HG03442 (cell line): ENCODE results near the gene CLDN5.

Experiments
- ATAC-seq: cut with Tn5 transposase; IDR thresholded peaks from one replicate; pipeline ENCODE4 v1.9.1; 2021; ENCODE audit warnings: mild to moderate bottlenecking, moderate library complexity; ENCODE audit not compliant: unreplicated experiment

The CLDN5 gene

DNA sequence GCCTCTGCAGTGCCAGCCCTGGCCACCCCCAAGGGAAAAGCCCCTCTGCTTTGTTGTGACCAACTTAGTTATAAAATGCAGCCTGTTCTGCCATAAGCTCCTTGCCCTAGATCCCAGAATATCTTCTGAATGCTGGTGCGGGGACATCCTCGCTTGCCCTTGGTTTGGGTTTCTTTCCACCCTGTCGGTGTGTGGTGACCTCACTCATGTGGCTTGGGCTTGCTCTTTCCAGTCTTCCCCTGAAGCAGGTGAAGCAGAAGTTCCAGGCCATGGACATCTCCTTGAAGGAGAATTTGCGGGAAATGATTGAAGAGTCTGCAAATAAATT lies 16.7 kb downstream of the CLDN5 start:
- no peak for ATAC-seq

DNA sequence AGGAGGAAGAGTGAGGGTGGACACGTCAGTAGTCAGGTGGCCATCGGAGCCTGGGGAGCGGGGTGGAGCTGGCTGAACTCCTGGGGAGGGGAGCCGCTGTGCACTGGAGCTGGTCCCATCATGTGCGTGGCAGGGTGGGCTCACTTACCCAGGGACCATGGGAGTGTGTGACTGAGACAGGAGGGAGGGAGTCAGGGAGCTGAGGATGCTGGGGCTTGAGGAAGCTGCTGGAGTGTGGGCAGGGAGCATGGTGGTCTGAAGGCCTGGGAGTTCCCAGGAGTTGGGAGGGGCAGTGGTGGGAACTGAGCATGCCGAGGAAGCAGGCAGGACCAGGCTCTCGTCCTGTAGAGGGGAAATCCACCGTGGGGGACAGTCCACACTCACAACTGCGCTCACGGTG lies 18.0 kb downstream of the CLDN5 start:
- no peak for ATAC-seq

DNA sequence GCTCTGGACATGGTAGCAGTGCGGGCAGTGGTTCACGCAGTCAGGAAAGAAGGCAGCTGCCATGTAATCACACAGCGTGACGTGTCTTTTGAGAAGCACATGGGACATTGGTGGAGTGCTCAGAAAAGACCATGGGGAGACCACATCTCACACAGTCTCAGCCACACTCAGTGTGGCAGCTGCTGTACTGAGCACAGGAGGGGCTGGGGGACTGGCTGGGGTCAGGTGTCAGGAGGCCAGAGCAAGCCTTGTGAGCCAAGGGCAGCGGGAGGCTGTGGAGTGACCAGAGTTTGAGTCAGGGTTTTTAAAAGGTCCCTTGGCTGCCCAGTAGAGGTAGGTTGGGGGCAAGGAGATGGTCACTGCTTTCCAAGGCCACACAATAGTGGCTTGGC lies 18.5 kb downstream of the CLDN5 start:
- no peak for ATAC-seq

DNA sequence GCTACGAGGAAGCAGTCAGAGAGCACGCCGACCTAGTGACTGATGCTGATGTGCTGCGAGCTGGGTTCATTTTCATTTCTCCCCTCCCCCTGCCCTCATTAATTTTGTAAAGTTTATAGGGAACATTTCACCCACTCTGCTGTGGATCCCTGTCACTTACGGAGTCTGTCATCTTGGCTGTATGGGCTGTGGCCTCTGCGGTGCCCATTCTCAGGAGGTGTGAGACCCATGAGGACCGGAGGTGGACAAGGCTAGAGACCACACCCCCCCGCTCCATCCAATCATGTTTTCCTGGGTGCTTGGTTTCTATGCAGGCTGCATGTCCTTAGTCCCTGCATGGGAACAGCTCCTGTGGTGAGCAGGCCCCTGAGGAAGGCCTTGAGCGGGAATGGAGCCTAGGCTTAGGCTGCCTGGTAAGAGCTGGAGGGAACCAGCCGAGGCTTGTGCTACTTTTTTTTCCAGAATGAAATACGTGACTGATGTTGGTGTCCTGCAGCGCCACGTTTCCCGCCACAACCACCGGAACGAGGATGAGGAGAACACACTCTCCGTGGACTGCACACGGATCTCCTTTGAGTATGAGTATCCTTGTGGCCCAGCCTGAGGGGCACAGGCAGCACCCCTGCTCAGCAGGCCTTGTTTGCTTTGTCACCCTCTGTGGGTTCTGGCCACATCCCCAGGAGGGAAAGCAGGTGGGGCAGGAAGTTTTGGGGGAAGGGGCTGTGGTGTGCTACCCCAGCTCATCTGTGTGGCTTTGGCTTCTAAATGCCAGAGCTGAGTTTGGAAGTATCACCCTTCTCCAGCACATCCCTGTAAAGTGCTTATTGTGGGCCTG lies 19.1 kb downstream of the CLDN5 start:
- no peak for ATAC-seq

DNA sequence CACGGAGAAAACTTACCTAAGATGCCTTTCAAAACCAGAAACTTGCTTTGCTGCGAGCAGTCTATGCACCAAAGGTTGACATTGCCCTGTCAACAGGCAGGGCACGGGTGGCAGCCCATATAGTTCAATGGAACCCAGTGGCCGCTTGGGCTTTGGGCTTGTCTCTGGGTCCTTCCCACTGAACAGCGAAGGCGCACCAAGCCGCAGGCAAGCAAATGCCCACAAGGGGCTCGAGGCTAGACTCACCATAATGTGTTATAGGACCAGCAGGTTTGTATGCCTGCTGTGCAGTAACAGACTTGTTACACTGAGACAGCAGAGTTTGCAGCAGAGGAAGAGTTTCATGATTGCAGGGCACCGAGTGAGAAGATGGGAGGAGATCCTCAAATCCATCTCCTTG lies 20.3 kb downstream of the CLDN5 start:
- no peak for ATAC-seq

DNA sequence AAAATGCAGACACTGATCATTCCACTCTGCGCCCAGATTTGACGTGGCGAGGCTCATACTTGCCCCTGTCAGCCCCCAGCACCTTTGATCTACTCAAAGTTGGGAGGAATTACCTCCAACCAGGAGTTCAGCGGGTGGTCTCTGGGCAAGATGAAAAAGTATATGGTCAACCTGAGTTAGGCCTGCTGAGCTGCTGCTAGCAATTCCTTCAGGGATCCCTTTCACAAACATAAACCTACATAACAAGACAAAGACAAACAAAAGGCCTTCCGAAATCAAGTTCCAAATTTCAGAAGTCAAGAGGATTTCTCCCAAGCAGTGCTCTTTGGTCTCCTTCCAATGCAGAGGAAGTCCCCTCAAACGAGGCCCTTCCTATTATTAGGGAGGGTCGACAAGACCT lies 20.8 kb downstream of the CLDN5 start:
- ATAC-seq, result no peak

DNA sequence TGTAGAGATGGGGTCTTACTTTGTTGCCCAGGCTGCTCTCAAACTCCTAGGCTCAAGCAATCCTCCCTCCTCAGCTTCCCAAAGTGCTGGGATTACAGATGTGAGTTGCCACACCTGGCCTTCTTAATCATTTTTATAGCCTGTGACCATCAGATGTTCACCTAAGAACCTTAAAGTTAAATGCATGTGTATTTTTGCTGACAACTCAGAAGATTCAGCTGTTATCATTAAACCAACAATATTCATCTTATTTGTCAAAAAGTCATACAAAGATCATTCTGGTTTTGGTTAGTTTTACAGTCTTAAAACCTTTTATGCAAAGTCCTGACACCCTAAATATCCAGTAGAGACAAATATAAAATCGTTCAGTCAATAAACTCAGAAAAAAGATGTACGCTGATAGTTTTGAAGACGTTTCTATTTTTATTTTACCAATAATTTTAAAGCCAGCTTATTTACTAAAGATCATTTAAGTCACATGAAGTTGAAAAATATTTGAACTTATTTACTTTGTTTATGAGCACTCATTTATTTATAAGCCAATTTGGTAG lies 22.2 kb downstream of the CLDN5 start:
- ATAC-seq, result no peak

DNA sequence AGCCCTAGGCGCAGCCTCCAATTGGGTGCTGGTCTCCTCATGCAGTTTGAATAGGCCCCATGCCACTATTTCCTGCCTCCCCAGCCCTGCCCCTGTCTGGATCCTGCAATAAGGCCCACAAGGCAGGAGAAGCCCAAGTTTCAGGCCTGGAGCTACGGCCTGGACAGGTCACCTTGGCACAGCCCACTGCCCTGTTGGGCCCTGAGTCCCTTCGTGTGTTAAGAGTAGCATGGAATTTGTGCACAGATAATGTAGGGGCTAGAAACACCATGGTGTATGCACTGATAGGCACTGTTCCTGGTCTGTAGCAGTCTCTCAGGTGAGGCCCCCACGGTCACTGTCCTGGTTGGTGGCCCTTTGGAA lies 24.3 kb downstream of the CLDN5 start:
- no peak for ATAC-seq

DNA sequence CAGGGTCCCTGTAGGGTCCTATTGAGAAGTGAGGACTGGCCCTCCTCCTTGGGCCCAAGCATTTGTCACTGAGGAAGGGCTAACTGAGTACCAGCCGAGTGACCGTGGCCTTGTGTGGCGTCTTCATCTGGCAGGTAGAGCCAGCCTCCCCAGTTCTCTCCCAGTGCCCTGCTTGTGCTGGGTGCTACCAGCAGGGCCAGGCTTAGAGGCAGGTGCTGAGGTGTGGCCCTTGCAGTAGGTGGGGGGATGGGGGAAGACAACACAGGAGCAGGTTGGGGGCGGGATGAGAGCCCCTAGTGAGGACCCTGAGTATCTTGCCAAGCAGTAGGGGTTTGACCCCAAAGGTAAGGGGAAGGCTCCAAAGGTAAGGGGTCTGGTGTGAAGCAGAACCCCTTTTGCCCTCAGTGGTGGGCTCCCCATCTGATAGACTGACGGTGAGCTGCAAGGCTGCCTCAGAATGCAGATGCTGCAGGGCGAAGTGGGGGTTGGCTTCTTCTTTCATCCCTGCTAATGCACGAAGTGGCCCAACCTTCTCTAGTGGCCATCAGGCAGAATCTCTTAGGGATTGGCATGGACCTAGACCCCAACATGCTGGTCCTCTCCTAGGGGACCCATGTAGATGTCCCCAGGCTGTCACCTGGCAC lies 24.9 kb downstream of the CLDN5 start:
- ATAC-seq, result no peak

DNA sequence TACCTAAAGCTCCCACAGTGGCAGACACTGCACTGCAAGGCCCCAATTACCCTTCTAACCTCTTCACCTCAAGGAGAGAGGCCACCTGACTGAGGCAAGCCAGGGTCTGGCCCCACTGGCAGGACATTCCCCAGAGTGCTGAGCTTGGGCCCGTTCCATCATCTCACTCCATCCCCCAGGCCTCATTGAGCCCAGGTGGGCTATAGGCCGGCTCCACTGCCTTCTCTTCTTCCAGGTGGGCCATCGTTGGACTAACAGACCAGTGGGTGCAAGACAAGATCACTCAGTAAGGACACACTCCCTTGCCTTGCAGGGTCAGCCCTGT lies 25.4 kb downstream of the CLDN5 start:
- no peak for ATAC-seq

DNA sequence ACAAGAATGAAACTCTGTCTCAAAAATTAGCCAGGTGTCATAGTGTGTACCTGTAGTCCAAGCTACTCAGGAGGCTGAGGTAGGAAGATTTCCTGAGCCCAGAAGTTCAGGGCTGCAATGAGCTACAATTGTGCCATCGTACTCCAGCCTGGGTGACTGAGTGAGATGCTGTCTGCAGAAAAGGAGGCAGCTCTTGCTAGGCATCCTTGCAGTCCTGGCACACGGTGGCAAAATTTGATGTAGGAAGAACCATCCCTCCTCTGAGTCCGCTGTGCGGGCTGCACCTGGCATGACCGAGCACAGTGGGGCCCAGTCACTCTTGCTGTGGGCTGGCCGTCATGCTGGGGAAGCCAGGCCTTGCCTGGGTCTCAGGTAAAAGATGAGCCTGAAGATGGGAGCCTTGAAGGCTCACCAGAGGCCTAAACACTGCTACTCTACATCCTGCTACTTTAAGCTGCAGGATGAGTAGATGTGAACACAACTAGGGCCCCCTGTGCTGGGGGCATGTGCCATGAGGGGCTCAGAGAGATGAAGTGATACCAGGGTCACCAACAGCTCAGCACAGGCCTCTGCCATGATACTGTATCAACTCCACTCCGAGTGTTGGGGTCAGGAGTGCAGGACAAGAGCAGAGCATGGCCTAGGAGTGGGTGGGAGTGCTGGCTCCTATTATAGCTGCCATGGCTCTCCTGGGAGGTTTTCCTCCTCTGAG lies 25.9 kb downstream of the CLDN5 start:
- no peak for ATAC-seq

DNA sequence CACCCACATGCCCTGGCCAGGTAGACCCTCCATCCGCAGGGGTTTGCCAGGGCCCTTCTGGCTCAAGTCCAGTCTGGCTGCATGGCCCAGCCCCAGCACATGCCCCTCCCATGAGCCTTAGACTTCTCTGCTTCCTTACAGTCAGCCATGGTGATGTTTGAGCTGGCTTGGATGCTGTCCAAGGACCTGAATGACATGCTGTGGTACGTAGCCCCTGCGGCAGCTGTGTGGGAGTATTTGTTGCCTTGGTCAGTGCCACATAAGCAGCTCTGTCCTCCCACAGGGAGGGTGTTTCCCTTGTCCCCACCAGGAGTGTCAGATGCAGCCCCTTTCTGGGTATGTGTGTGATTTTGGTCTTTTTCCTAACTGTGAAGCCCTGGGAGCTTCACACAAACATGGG lies 27.0 kb downstream of the CLDN5 start:
- ATAC-seq, result no peak

DNA sequence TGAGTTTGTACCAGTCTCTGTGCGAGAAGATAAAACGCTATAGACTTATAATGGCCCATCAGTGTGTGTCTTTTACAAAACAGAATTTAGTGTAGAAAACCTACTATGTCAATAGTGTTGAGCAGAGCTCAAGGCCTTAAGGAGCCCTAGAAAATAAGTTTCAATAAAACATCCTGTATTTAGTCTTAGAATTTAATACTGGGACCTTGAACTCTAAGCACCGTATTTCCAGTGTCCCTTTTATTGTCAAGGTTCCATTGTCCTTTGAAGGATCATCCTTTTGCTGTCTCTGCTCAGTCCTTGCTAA lies 27.9 kb downstream of the CLDN5 start:
- ATAC-seq, result no peak

DNA sequence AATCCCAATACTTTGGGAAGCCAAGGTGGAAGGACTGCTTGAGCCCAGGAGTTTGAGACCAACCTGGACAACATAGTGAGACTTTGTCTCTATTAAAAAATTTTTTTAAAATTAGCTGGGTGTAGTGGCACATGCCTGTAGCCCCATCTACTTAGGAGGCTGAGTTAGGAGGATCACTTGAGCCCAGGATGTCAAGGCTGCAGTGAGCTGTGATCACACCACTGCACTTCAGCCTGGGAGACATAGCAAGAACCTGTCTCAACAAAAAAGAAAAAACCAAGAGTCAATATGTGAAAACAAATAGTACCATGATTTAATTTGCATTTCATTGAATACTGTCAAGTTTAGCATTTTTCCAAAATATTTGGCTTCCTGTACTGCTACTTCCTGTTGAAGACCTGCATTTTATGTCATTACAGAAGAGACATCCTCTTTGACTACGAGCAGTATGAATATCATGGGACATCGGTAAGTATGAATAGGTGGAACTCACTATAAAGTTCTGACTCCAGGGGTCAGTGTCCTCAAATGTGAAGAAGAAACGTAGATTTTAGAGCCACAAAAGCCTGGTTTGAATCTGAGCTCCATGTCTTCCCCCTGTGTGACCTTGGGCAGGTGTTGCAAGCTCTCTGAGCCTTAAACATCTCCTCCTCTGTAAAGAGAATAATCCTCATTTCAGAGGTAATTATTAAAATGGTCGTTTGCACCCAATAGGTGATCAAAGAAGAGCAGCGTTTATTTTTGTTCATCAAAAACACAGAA lies 28.5 kb downstream of the CLDN5 start:
- no peak for ATAC-seq

DNA sequence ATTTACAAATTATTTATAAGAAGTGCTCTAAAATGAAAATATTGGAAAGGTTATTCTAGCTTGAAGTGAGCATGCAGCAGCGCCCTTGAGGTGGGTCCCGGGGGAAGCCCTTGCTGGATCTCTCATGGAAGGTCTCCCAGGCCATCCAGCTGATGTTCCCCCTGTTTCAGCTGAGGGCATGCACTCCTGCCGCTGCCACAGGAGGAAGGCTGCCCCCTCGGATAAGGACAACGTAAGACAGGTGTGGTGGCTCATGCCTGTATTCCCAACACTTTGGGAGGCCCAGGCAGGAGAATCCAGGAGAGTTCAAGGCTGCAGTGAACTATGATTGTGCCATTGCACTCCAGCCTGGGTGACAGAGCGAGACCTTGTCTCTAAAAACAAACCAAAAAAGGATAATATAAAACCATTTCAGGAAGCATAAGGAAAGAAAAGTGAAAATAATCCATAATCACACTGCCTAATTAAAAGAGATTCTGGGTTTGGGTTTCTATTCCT lies 29.5 kb downstream of the CLDN5 start:
- ATAC-seq, result no peak

DNA sequence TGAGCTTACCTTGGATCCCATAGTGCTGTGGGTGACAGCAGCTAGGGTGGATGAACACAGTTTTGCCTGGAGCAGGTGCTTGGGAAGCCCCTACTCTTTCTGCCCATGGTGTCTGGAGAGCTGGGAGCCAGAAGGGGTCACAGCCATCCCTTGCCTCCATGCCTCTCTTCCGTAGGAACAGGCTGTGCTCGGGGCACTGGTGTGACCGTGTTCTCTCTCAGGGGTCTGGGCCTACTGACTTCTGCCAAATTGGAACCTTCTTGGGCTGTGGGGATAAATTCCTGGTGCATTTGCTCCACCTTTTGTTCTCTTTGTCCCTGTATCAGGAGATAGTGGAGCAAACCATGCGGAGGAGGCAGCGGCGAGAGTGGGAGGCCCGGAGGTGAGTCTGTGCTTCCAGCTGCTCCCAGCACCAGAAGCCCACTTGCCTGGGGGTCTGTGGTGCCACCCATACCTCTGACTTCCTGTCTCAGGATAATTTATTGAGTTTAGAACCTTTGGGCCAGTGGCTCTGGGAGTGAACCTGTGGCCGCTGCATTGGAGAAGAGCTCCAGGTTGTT lies 30.1 kb downstream of the CLDN5 start:
- no peak for ATAC-seq

DNA sequence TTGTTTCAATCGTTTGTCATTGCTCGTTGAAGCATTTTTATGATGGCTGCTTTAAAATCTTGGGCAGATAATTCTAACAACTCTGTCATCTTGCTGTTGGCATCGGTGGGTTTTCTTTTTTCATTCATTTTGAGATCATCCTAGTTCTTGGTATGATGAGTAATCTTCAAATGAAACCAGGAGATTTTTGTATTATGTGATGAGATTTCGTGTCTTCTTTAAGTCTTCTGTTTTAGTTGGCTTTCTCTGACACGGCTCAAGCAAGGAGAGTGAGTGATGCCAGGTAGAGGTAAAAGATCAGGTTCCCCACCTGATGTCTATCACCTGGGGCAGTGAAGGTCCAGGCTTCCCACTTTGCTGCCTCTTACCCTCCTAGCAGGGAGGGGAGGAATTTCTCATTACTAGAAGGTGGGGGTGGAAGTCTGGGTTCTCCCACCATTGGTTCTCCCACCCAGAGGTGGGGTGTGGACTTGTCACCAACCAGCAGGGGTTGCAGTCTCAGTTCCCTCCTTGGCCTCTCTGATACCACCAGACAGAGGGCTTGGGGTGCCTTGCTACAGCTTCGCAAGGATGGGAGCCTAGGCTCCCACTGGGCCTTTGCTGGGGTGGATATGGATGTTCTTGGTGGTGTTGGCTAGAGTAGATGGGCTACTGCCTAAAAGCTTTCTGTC lies 31.6 kb downstream of the CLDN5 start:
- ATAC-seq, result no peak

DNA sequence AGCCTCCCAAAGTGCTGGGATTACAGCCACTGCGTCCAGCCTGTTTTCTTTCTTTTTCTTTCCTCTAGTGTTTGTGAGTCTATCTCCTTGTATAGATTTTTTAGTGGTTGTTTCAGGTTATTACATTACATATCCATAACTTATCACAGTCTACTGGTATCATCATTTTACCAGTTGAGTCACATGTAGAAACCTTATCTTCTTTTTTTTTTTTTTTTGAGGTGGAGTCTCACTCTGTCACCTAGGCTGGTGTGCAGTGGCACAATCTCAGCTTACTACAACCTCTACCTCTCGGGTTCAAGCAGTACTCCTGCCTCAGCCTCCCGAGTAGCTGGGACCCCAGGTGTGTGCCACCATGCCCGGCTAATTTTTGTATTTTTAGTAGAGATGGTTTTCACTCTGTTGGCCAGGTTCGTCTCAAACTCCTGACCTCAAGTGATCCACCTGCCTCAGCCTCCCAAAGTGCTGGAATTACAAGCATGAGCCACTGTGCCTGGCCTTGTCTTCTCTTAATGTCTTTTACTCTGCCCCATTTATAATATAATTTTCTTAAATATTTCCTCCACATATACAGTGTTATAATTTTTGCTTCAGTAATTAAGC lies 33.5 kb downstream of the CLDN5 start:
- ATAC-seq, result no peak

DNA sequence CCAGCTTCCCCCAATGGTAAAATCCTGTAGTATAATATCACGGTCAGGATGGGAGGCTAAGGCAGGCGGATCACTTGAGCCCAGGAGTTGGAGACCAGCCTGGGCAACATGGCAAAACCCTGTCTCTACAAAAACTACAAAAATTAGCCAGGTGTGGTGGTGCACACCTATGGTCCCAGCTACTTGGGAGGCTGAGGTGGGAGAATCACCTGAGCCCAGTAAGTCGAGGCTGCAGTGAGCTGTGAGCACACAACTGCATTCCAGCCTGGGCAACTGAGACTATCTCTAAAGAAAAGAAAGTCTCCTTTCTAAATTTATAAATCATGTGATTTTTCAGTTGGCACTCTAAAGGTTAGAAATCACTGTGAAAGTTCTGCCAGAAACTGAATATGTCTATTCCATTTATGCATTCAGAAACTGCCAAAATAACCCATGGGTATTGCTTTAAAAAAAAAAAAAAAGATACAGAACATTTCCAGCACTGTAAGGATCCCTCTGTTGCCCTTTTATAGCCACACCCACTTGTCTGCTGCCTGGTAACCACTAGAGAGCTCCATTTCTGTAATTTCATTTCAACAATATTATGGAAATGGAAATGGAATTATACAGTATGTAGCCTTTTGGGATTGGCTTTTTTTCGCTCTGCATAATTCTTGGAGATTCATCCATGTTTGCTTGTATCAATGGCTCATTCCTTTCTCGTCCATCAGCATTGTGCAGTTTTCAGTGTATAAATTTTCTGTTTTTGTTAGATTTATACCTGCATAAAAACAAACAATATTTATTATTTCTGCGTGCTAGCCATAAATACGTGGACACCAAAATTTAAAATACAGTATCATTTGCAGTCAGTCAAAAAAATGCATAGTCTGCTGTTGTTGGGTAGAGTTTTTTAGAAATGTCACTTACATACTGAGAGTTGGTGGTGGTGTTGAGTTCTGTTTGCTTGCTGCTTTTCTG lies 35.0 kb downstream of the CLDN5 start:
- ATAC-seq, result no peak
